HepG2 (cell line): ENCODE results near the gene RNF149. TPM values are rescaled to one million over a fixed set of nuclear protein-coding genes. Genes with fewer than 3 reads are reported as not detected.

Experiments
- CCDC6 ChIP-seq: sonication (generic); formaldehyde crosslinking; IDR thresholded peaks from 2 replicates; pipeline ENCODE4 v1.8.1; 2022; ENCODE audit warnings: mild to moderate bottlenecking, missing genetic modification reagents, moderate library complexity
- CENPBD1 ChIP-seq: sonication (generic); formaldehyde crosslinking; IDR thresholded peaks from 2 replicates; pipeline ENCODE4 v1.8.0; 2022; ENCODE audit warnings: missing genetic modification reagents, low read depth, mild to moderate bottlenecking, borderline replicate concordance
- CHCHD3 ChIP-seq: sonication (generic); formaldehyde crosslinking; IDR thresholded peaks from 2 replicates; pipeline ENCODE4 v1.8.0; 2022; ENCODE audit warnings: mild to moderate bottlenecking, missing genetic modification reagents, moderate library complexity
- EP300 ChIP-seq, 3 experiments: sonication (generic) in 1 of 3; formaldehyde crosslinking in 1 of 3; IDR thresholded peaks; 2 replicates each; pipeline versions ENCODE4 v1.5.1 to v1.6.1; 2011 to 2020; ENCODE audit warnings: low read depth in 2 of 3, low read length in 2 of 3, borderline replicate concordance in 1 of 3, improper control_type of control experiment in 1 of 3, mild to moderate bottlenecking in 1 of 3, missing genetic modification reagents in 1 of 3, moderate library complexity in 1 of 3
- GATAD2A ChIP-seq: IDR thresholded peaks from 2 replicates; pipeline ENCODE4 v1.6.1; 2016
- JUN ChIP-seq: sonication (generic); formaldehyde crosslinking; IDR thresholded peaks from 2 replicates; pipeline ENCODE4 v1.4.0; 2020; ENCODE audit warnings: mild to moderate bottlenecking, missing genetic modification reagents
- NFIC ChIP-seq: IDR thresholded peaks from 2 replicates; pipeline ENCODE4 v1.6.1; 2012; ENCODE audit warnings: mild to moderate bottlenecking, low read length, inconsistent platforms
- NPAS2 ChIP-seq: sonication (generic); formaldehyde crosslinking; IDR thresholded peaks from 2 replicates; pipeline ENCODE4 v1.8.0; 2022; ENCODE audit warnings: mild to moderate bottlenecking, missing genetic modification reagents, borderline replicate concordance
- PLSCR1 ChIP-seq: sonication (generic); formaldehyde crosslinking; IDR thresholded peaks from 2 replicates; pipeline ENCODE4 v1.5.0; 2020; ENCODE audit warnings: missing genetic modification reagents, mild to moderate bottlenecking, borderline replicate concordance
- REL ChIP-seq: sonication (generic); formaldehyde crosslinking; conservative IDR thresholded peaks from 2 replicates; pipeline ENCODE4 v1.8.0; 2022; ENCODE audit warnings: mild to moderate bottlenecking, missing genetic modification reagents, moderate library complexity
- SMAD3 ChIP-seq: sonication (generic); formaldehyde crosslinking; IDR thresholded peaks from 2 replicates; pipeline ENCODE4 v1.4.0; 2020; ENCODE audit warnings: missing genetic modification reagents
- ZKSCAN8 ChIP-seq: IDR thresholded peaks from 2 replicates; pipeline ENCODE4 v1.6.1; 2016; ENCODE audit warnings: borderline replicate concordance, missing genetic modification reagents, missing compliant biosample characterization
- ZMAT3 ChIP-seq: sonication (generic); formaldehyde crosslinking; conservative IDR thresholded peaks from 2 replicates; pipeline ENCODE4 v1.7.0; 2021; ENCODE audit warnings: missing genetic modification reagents
- ZNF224 ChIP-seq: sonication (generic); formaldehyde crosslinking; IDR thresholded peaks from 2 replicates; pipeline ENCODE4 v1.5.0; 2020; ENCODE audit warnings: mild to moderate bottlenecking, missing genetic modification reagents
- ZNF503 ChIP-seq: sonication (generic); formaldehyde crosslinking; IDR thresholded peaks from 2 replicates; pipeline ENCODE4 v1.4.0; 2020; ENCODE audit warnings: missing genetic modification reagents
- ZNF556 ChIP-seq: sonication (generic); formaldehyde crosslinking; IDR thresholded peaks from 2 replicates; pipeline ENCODE4 v1.4.0; 2020; ENCODE audit warnings: mild to moderate bottlenecking, missing genetic modification reagents, borderline replicate concordance
- ZNF703 ChIP-seq: sonication (generic); formaldehyde crosslinking; IDR thresholded peaks from 2 replicates; pipeline ENCODE4 v1.5.1; 2020; ENCODE audit warnings: missing genetic modification reagents, mild to moderate bottlenecking, moderate library complexity, borderline replicate concordance
- ZNF773 ChIP-seq: sonication (generic); formaldehyde crosslinking; IDR thresholded peaks from 2 replicates; pipeline ENCODE4 v1.4.0; 2020; ENCODE audit warnings: missing genetic modification reagents, borderline replicate concordance
- ZNF891 ChIP-seq: sonication (generic); formaldehyde crosslinking; IDR thresholded peaks from 2 replicates; pipeline ENCODE4 v1.5.0; 2020; ENCODE audit warnings: mild to moderate bottlenecking, missing genetic modification reagents
- ZXDC ChIP-seq: sonication (generic); formaldehyde crosslinking; IDR thresholded peaks from 2 replicates; pipeline ENCODE4 v1.5.0; 2020; ENCODE audit warnings: mild to moderate bottlenecking, missing genetic modification reagents
- polyA plus RNA-seq, 8 experiments: library from polyadenylated mRNA; depleted of rRNA in 3 of 8; stranded (reverse) in 7 of 8; unstranded in 1 of 8; fragments of >200 nt; fragmentation: Illumina TruSeq in 4 of 8; extraction: Trizol in 4 of 8; gene quantifications; 2 replicates each; pipeline versions ENCODE4 v1.2.1 to v1.2.3, GENCODE V29; 2011 to 2016; ENCODE audit warnings: low read depth in 4 of 8, missing spikeins in 1 of 8, mixed read lengths in 1 of 8; ENCODE audit not compliant: insufficient read depth in 1 of 8
- total RNA-seq, 5 experiments: library from RNA; depleted of rRNA; stranded (reverse); fragments of >200 nt; fragmentation: Illumina TruSeq; extraction: Trizol; gene quantifications; 2 replicates each; pipeline ENCODE4 v1.2.3, GENCODE V29; 2016; ENCODE audit warnings: low read depth in 1 of 5

RNF149 gene
- total and polyA plus RNA-seq, 2 of the 13 experiments (the other 11 are each of a cell fraction or from before 2014, with no cell fraction given), result 87.6 to 109 TPM

GRCh38 chr2:101251844-101252407 lies 56.6 kb downstream of the RNF149 start (continued):
- peak; percentile 45; the same call in 1 of the 2 replicates for TF ChIP-seq NFIC
- no peak for TF ChIP-seq CENPBD1 (CRISPR knock-in tag)
- 0 out of 2 replicates have a peak, but pooled peaks have one; percentile 8 for TF ChIP-seq ZNF556 (CRISPR knock-in tag)
- TF ChIP-seq REL (CRISPR knock-in tag), result no peak
- peak; percentile 28; the same call in 1 of the 2 replicates for TF ChIP-seq GATAD2A
- TF ChIP-seq NPAS2, result no peak
- TF ChIP-seq SMAD3, result no peak
- TF ChIP-seq JUN (CRISPR knock-in tag), result 0 out of 2 replicates have a peak, but pooled peaks have one; percentile 20
- TF ChIP-seq ZNF891 (CRISPR knock-in tag), result no peak
- TF ChIP-seq ZXDC, result peak; percentile 24; the same call in 1 of the 2 replicates
- TF ChIP-seq CHCHD3 (CRISPR knock-in tag), result no peak
- no peak; the same call in 1 of the 2 replicates for TF ChIP-seq CCDC6 (CRISPR knock-in tag)
- peak; percentile 74; the same call in 1 of the 2 replicates for TF ChIP-seq ZNF503 (CRISPR knock-in tag)
- TF ChIP-seq ZNF773 (CRISPR knock-in tag), result no peak
- no peak for TF ChIP-seq EP300 (IDR thresholded peaks at IDR 0.05; ENCODE audit: low read depth in 2 of 2, low read length in 2 of 2)
- no peak for TF ChIP-seq EP300 (CRISPR knock-in tag; IDR thresholded peaks at IDR 0.05; ENCODE audit: borderline replicate concordance)
- TF ChIP-seq ZMAT3 (CRISPR knock-in tag), result 0 out of 2 replicates have a peak, but pooled peaks have one; percentile 17
- no peak for TF ChIP-seq PLSCR1 (CRISPR knock-in tag)
- TF ChIP-seq ZKSCAN8 (CRISPR knock-in tag), result 0 out of 2 replicates have a peak, but pooled peaks have one; percentile 9
- no peak for TF ChIP-seq ZNF703 (CRISPR knock-in tag)
- 0 out of 2 replicates have a peak, but pooled peaks have one; percentile 9 for TF ChIP-seq ZNF224
